ENCODE measurements around the gene IGF1R.

The IGF1R gene

GRCh38 chr15:98684436-98684835, 36.1 kb downstream of the IGF1R start:
- CTCF ChIA-PET, result interaction anchor here (0.8 to 1.0 kb wide), 2 partner anchors 12 to 17 kb away, joined by 3 to 4 read pairs; no protein-coding TSS in a partner anchor
- TF ChIP-seq CTCF (IDR thresholded peaks at IDR 0.05; ENCODE audit: control extremely low read depth, extremely low read depth, low read depth, missing control alignments), result no peak
- no peak for DNase-seq (ENCODE audit: extremely low spot score)
- POLR2A ChIA-PET, result no interaction called here

- CTCF ChIA-PET, result interaction anchor here (1.0 kb wide), 1 partner anchor 11 kb away, joined by 4 read pairs; no protein-coding TSS in a partner anchor
- DNase-seq (ENCODE audit: extremely low spot score), result no peak
- no peak for TF ChIP-seq CTCF (IDR thresholded peaks at IDR 0.05; ENCODE audit: control extremely low read depth, extremely low read depth, low read depth, missing control alignments)
- POLR2A ChIA-PET, result no interaction called here
These were observed 36.7 kb downstream of the IGF1R start for GRCh38 chr15:98684995-98685525.

- TF ChIP-seq CTCF (IDR thresholded peaks at IDR 0.05; ENCODE audit: control extremely low read depth, extremely low read depth, low read depth, missing control alignments), result no peak
- ChIA-PET CTCF (no interaction called here), POLR2A (no interaction called here)
- DNase-seq (ENCODE audit: extremely low spot score), result no peak
These were observed 38.6 kb downstream of the IGF1R start for GRCh38 chr15:98686983-98687382.

GRCh38 chr15:98689431-98689861, 41.1 kb downstream of the IGF1R start:
- no peak for DNase-seq (ENCODE audit: extremely low spot score)
- POLR2A ChIA-PET, result no interaction called here
- CTCF ChIA-PET, result interaction anchor here (0.9 kb wide), 1 partner anchor 30 kb away, joined by 3 read pairs; no protein-coding TSS in a partner anchor
- no peak for TF ChIP-seq CTCF (IDR thresholded peaks at IDR 0.05; ENCODE audit: control extremely low read depth, extremely low read depth, low read depth, missing control alignments)

- TF ChIP-seq CTCF (IDR thresholded peaks at IDR 0.05; ENCODE audit: control extremely low read depth, extremely low read depth, low read depth, missing control alignments), result no peak
- DNase-seq (ENCODE audit: extremely low spot score), result no peak
- ChIA-PET POLR2A (no interaction called here), CTCF (no interaction called here)
These were observed 42.1 kb downstream of the IGF1R start for GRCh38 chr15:98690272-98690950.

GRCh38 chr15:98692213-98692612, 43.9 kb downstream of the IGF1R start:
- DNase-seq (ENCODE audit: extremely low spot score), result no peak
- ChIA-PET POLR2A (no interaction called here), CTCF (interaction anchor here (1.4 kb wide), 1 partner anchor 33 kb away, joined by 5 read pairs; no protein-coding TSS in a partner anchor)
- no peak for TF ChIP-seq CTCF (IDR thresholded peaks at IDR 0.05; ENCODE audit: control extremely low read depth, extremely low read depth, low read depth, missing control alignments)

Data from GM10248 (cell line).